Cardiac septum (tissue), 1 donor: ENCODE measurements around the gene KY. TPM values are rescaled to one million over a fixed set of nuclear protein-coding genes. Genes with fewer than 3 reads are reported as not detected.
A peak's percentile ranks its signal among the peaks of the same experiment; 100 is the strongest.

Experiments
- DNase-seq: peaks from one replicate; pipeline ENCODE4 v3.0.0-alpha.2; 2020; ENCODE audit warnings: low spot score
- intact Hi-C: fragments of 100-400 bp; cut with DNase I; formaldehyde crosslinking; loops from one replicate; pipeline ENCODE4 v1.14.0; 2022
- total RNA-seq: library from RNA; stranded (reverse); fragmentation: NEBNext Ultra II Directional; extraction: Animal tissue kit (Norgen Biotek cat#: 25700); gene quantifications from one replicate; pipeline ENCODE4 v1.2.1, GENCODE V29; 2021
- donor health status: DM: no; HTN: no; CAD: no.

The KY gene
- total RNA-seq, 1 donor from 2014 or later: 3.9 TPM

GRCh38 chr3:134651347-134652041, 672 bp upstream of the KY start:
- intact Hi-C loops: loop anchor here (2.0 to 5.0 kb wide), 3 partner anchors 25 to 103 kb away; no protein-coding TSS in a partner anchor

DNA sequence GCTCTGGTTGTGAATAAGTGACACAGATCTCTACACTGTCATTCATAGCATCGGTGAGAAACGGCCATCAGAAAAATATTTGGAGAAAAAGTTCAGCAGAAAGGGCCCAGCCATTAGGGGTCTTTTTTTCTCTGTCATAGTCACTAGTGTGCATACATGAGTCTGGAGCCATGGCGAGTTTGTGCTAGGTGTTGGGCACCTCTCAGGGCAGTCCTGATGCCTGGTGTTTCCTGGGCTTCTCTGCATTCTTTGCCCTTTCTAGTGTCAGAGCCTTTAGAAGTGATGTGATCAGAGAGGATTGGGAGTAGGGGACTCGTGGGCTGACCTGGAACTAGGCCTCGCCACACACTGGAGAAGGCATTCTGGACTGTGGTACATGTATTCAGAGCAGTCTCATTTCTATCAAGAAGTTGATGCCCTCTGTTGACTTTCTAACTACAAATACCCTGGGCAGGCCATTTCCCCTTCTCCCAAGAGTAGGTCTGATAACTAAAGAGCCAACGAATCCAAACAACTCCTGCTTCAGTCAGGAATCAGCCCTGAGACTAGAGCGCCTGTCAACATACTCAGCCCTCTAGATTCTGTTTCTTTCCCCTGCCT, 1.6 kb downstream of the KY start:
- no peak for DNase-seq
- intact Hi-C loops: no loop called here

More at GRCh38 chr3:134651347-134652041, 672 bp upstream of the KY start:
- no peak for DNase-seq

DNA sequence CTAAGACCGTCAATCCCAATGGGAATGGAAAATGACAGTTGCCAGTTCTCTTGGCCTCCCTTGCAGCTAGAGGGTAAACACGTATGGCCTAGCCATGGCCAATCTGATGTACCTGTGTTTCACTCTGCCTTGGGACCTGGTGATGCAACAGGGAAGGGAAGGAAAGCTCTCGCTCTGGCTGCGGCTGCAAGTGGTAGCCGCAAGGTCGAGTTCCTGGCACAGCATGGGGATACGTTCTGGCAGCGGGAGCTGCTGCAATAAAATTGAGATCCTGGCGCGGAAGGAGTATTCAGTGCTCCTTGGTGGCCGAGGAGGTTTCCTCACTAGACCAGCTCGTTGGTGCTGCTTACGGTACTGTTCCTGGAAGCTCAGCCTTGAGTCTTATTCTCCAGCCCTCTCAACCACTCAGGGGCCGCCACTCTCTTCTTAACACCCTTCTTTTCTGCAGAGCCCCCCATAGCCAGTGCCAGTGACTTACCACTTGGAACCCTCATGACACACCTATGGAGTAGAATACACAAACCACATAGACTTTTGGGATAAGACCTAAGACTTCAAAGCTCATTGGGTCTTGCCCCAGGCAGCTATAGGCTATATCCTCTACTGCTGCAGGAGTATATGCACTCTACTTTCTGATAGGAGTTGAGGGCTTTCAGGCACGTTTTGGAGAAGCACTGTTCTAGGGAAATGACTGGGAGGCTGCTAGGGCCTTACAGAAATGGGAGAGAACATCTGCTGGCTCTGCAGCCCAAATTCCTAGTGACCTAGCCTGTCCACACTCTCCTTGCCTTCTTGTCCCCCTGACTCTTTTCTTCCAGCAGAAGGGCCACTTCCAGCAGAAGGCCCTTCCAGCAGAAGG, 2.7 kb downstream of the KY start:
- no peak for DNase-seq
- intact Hi-C loops: no loop called here

DNA sequence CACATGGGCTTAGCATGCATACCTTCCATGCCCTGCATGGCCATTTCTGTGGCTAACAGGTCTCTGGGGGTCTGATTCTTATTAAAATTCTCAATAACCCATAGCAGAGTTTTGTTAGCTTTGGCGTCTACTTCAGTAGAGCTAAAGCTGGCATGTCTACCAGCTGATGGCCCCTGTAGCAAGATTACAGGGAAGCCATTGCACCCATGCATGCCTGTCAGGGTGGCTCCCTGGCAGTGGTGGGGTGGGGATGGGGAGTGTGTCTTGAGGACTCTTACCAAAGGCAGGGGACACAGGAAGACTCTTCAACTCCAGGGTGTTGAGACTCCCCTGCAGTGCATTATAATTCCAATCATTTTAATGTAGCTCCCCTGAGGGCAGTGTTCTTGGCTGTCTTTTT, 4.7 kb downstream of the KY start:
- no peak for DNase-seq
- intact Hi-C loops: no loop called here

DNA sequence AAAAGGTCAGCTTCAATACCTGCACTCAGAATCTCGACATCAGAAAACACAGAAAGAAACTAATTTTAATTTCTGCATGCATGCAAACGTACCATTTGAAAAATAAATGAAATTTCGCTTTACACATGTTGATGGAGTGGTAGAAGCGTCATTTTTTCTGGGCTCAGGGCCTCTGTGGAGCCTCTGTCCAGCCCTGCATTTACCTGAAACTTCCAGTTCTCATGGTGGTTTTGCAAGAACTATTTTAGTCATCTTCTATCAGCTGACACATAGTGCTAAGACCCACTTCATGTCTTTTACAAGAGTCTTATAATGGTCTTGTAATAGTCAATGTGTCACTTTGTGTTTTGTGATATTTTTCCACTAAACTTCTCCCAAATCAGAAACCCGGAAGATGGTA, 5.3 kb downstream of the KY start:
- DNase-seq: no peak
- intact Hi-C loops: no loop called here

GRCh38 chr3:134644731-134645514, 5.9 kb downstream of the KY start:
- no peak for DNase-seq
- intact Hi-C loops: no loop called here

DNA sequence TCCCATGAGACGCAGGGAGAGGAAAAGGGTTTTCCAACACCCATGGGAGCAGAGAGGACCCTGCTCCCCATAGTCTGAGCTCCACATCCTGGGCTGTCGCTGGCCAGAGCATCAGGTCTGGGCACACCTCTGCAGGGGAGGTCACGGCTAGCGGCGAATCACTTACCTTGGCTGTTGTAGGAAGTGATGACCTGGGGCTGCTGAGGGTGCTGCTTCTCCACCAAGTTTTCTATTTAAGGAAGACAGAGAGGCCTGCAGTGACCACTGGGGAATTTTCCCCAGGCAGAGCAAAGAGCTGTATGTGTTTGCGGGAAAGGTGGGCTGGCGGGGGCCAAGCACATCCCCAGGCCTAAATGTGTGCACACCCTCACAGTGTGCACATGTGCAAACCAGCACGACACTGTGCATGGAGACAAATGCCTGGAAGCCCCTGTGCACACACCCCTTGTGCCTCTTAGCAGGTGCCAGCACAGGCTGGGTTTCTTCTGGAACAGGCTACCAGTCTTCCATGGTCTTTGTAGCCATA, 7.6 kb downstream of the KY start:
- intact Hi-C loops: no loop called here
- no peak for DNase-seq

GRCh38 chr3:134642445-134643149, 8.2 kb downstream of the KY start:
- intact Hi-C loops: no loop called here
- no peak for DNase-seq

- intact Hi-C loops: no loop called here
Observed at GRCh38 chr3:134641671-134642300, 9.0 kb downstream of the KY start.

DNA sequence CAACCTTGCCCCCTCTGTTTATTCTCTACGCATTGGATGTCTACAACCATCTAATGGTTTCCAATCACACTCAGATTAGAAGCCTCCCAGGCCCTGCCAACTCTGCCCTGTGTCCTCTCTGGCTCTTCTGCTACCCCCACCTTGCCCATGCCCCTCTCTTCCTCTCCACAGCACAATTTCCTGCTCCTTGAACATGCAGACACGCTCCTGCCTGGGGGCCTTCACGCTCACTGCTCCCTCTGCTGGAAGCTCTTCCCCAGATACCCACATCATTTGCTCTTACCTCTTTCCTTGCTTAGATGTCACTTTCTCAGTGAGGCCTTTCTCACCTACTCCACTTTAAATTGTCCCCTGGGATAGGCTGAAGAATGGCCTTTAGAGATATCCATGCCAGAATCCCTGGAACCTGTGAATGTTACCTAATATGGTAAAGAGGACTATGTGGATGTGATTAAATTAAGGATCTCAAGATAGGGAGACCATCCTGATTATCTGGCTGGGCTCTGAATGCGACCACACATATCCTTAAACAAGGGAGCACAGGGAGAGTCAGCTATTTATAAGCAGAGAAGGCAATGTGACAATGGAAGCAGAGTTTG, 9.9 kb downstream of the KY start:
- DNase-seq: no peak
- intact Hi-C loops: no loop called here

More at GRCh38 chr3:134641671-134642300, 9.0 kb downstream of the KY start:
- DNase-seq: no peak

GRCh38 chr3:134640378-134640777, 10.4 kb downstream of the KY start:
- intact Hi-C loops: no loop called here
- DNase-seq: no peak

DNA sequence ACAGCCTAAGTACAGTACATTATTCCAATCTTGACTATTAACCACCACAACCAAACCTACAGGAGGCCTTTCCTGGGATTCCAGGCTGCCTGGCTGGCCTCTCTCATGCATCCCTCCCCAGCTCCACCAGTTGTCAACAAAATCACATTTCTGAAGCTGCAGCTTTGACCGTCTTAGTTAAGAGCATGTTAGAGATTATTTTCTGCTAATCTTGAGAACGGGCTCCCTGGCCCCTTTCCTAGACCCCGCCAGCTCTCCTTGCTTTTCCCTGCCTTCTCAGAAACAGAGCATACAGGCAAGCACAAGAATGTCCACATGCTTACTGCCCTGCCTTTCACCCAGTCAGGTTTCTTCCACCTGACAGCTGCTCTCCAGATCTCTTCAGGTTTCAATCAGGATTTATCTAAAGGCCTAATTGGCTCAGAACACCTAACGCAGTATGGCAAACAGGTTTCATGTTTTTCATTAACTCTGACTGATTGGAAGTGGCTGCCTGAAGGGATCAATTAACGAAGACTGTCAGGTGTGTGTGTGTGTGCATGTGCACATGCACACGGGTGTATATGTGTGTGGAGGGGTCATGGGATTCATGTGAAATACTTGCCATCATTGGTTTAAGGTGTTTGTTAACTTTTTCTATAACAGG, 12.3 kb downstream of the KY start:
- DNase-seq: no peak
- intact Hi-C loops: no loop called here

GRCh38 chr3:134636406-134636805, 14.4 kb downstream of the KY start:
- no peak for DNase-seq
- intact Hi-C loops: no loop called here

DNA sequence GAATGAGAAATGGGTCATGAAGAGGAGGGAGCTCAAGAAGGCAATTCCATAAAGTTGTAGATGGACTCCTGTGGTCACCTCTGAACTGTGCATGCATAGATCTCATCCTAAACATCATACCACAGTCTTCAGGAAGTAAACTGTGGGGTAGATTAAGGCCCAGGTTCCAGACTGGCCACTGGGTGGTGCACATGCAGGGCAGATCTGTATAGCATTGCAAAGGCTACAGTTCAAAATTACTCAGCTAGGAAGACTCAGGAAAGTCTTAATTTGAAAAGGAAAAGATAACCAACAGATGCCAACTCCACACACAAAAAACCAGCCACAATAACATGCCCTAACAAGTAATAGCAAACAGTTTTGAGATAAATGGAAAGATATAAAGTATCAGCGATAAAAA, 20.3 kb downstream of the KY start:
- no peak for DNase-seq
- intact Hi-C loops: no loop called here

- peak; percentile 51 for DNase-seq
- intact Hi-C loops: no loop called here
Observed at GRCh38 chr3:134628884-134629283, 21.9 kb downstream of the KY start.

DNA sequence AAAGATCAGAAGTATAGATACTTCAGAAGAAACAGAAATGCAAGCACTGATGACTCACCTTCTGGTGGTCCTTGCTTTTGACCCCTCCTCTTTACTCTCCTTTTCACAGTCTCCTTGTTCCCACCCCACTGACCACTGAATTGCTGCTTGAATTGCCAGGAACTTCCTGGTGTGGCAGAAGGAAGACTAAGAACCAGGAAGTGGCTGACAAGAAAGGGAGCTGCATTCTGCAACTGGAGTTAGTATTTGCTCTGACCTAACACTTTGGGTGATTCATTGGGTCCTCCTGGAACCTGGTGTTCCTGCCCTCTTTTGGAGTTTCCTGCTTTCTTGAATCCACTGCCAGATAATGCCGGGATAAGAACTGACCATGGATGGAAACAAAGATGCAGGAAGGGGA, 23.0 kb downstream of the KY start:
- peak; percentile 19 for DNase-seq
- intact Hi-C loops: no loop called here

DNA sequence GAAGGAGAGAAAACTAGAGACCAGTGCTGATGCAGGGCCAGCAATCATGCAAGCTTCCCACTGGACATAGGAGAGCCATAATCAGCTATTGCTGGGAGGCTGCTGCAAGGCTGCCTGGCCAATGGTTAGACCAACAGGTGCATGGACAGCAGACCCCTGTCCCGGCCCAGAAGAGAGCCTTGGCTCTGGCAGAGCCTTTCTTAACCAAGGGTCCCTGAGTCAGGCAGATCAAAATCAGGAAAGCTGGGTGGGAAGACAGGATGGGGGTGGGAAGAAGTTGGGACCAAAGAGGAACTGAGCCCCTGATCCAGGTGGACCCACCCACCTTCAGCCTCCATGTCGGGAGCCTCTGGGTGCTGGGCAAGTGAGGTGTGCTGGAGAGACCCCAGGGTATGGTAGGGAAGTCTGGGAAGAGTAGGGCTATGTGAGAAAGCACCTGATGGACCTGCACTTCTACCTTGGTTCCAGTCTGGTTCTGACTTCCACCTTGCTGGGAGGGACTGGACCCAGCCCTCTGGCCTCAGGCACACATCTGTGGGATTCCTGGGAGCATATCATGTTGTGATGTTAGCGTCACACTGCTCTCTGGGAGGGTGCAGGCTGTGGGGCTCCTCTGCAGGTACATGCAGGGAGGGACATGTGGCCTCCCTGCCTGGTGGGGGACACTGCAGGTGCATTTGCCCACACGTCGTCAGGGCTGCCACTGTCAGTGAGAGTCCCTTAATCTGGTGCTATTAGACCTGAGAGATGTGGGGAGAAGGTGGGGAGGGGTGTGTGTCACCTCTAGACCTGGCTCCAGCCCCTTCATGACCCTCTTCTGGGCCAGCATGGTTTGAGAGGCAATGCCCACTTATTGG, 24.7 kb downstream of the KY start:
- peak; percentile 51 for DNase-seq
- intact Hi-C loops: no loop called here
